ENCODE data around the gene GABRG1.

- no peak for TF ChIP-seq CTCF (IDR thresholded peaks at IDR 0.05; ENCODE audit: borderline replicate concordance, extremely low read depth, low read length, poor library complexity, severe bottlenecking)
- no peak for TF ChIP-seq EZH2 (IDR thresholded peaks at IDR 0.05; ENCODE audit: borderline replicate concordance, low read depth, low read length, severe bottlenecking)
Observed at GRCh38 chr4:46081674-46082073, 42.2 kb downstream of the GABRG1 start.

All from DND-41 (cell line).